Effector CD8-positive, alpha-beta T cell (primary cell): ENCODE data around the gene YTHDF2.
"Not testable (repeated sequence)": the region's sequence is repeated elsewhere in the genome, so short reads cannot be mapped to it uniquely, and the experiment has no call there.

Source experiments
- DNase-seq: peaks from one replicate; lab custom pipeline; 2025; lab: John Stamatoyannopoulos, UW

Gene YTHDF2

GRCh38 chr1:28759257-28759656 is 22.5 kb downstream of the YTHDF2 start:
- DNase-seq, result no peak

DNA sequence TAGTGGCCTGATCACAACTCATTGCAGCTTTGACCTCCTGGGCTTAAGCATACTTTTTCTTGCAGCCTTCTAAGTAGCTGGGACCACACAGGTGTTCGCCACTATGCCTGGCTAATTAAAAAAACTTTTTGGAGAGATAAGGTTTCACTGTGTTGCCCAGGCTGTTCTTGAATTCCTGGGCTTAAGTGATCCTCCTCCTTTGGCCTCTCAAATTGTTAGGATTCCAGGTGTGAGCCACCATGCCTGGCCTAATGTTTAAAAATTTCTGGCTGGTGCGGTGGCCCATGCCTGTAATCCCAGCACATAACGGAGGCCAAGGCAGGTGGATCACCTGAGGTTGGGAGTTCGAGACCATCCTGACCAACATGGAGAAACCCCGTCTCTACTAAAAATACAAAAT is 24.4 kb downstream of the YTHDF2 start:
- no peak for DNase-seq

DNA sequence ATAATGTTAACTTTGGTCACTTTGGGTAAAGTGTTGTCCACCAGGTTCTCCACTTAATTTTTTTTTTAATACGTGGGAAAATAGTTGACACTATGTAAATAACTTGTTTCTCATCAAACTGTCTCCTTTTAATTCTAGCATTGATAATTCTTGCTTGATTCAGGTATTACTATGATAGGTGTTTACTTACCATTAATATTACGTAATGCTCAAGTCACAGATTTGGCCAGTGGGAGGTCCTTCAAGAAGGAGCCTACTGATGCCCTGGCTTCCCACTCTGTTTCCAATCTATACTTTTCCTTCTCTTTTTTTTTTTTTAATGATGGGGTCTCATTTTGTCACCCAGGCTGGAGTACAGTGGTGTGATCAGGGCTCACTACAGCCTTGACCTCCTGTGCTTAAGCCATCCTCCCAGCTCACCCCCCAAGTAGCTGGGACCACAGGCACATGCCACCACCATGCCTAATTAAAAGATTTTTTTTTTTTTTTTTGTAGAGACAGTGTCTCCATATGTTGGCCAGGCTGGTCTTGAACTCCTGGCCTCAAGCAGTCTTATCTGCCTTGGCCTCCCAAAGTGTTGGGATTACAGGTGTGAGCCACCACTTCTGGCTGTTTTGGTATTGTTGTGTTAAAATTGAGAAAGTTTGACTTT is 29.9 kb downstream of the YTHDF2 start:
- DNase-seq, result no peak

DNA sequence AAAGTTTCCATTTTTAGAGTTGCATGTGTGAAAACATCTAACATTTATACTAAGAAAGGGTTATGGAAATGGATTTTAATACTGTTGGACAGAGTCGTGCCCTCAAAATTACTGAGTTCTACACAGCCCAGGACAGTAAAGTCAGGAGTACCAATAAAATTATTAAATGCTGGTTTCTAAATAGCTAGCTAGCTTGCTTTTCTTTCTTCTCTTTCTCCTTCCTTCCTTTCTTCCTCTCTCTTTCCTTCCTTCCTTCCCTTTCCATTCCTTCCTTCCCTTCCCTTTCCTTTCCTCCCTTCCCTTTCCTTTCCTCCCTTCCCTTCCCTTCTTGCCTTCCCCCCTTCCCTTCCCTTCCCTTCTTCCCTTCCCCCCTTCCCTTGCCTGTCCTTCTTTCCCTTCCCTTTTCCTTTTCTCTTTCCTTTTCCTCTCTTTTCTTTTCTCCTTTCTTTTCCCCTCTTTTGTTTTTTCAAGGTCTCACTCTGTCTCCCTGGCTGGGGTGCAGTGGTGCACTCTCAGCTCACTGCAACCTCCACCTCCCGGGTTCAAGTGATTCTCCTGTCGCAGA is 33.9 kb downstream of the YTHDF2 start:
- no peak for DNase-seq

DNA sequence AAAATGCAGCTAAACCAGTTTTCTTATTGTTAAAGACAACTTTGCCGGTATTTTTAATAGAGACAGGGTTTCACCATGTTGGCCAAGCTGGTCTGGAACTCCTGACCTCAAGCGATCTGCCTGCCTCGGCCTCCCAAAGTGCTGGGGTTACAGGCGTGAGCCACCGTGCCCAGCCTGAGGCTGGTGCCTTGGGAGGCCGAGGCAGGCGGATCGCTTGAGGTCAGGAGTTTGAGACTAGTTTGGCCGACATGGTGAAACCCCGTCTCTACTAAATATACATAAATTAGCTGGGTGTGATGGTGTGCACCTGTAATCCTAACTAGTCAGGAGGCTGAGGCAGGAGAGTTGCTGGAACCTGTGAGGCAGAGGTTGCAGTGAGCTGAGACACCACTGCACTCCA is 35.2 kb downstream of the YTHDF2 start:
- not testable (repeated sequence) for DNase-seq

GRCh38 chr1:28773105-28773504 is 36.4 kb downstream of the YTHDF2 start:
- no peak for DNase-seq

DNA sequence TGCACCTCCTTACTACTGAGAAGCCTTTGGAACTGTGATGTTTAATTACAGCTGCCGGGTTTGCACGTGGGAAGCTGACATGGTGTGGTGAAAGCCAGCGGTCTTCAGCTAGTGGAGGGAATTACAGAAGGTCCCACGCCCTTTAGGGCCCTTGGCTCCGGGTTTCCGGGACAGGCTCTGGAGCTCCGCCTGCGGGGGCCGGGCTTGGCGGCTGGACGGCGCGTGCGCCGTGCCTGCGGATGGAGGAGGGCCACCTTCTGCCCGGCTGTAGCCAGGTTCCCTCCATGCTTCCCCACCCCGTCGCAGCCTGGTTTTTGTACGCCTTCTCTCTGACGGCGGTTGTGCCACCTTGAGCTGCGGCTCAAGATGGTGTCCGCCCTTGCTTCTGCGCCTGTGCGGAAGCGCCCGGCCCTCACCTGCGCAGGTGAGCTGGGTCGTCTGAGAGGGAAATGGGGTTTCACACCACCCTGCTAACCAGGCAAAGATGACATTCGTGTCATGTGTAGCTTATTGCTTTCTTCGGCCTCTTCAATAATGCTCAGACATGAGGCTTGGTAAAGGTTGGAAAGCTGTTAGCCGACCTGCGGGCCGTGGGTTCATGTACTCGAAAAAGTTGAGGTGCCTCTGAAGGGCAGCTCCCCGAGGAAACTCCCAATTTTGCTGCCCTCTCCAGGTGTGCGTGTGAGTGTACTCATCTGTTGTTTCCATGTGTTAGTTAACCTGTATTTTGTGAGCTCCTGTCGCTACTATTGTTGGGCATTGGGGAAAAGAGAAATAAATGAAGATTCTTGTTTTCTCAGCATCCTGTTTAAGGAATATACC is 38.6 kb downstream of the YTHDF2 start:
- peak; percentile 50 for DNase-seq

DNA sequence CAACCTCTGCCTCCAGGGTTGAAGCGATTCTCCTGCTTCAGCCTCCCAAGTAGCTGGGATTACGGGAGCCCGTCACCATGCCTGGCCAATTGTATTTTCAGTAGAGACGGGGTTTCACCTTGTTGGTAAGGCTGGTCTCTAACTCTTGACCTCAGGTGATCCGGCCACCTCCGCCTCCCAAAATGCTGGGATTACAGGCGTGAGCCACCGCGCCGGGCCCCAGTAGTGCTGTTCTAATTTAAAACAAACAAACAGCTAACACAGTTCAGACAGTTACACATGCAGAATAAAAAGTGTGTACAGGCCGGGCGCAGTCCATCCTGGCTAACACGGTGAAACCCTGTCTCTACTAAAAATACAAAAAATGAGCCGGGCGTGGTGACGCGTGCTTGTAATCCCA is 39.6 kb downstream of the YTHDF2 start:
- DNase-seq, result no peak

DNA sequence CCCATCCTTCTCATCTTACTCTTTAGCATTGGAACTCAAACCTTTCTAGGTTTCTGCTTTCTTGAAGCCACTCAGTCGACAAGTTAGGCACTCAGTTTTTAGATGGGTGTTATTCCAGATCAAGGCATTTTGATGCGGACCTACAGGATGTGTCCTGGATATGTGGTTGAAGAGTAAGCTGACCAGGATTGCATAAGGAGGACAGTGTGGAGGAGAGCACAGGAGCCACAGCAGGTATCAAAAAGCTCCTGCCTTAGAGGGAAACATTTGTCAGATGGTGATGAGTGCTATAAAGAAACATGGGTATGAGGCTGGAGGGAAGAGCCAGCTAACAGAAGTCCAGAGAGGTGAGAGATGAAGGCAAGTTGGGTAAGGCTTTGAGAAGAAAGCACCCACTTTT is 41.3 kb downstream of the YTHDF2 start:
- DNase-seq, result no peak

- no peak for DNase-seq
Observed at GRCh38 chr1:28779751-28780408, 43.1 kb downstream of the YTHDF2 start.

DNA sequence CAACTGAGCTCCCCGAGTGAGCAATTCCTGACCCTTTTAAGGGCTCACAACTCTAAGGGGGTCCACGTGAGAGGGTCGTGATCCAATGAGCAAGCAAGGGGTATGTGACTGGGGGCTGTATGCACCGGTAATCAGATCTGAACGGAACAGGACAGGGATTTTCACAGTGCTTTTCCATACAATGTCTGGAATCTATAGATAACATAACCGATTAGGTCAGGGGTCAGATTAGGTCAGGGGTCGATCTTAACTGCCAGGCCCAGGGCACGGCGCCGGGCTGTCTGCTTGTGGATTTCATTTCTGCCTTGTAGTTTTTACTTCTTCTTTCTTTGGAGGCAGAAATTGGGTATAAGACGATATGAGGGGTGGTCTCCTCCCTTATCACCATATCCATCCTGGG is 44.6 kb downstream of the YTHDF2 start:
- DNase-seq, result no peak

GRCh38 chr1:28782011-28782410 is 45.3 kb downstream of the YTHDF2 start:
- DNase-seq, result no peak

DNA sequence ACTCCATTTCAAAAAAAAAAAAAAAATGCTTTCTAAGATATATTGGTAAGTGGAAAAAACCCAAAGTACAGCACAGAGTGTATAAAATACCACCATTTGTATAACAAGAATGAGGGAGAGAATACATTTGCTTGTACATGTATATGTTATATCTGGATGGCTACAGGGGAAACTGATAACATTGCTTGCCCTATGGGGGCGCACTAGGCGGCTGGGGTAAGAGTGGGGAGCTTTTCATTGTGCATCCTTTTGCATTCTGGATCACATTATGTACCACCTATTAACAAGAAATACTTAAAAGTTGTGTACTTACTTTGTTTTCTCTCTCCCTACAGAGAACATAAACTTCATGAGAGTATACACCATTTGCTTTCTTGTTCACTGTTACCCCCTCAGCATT is 46.6 kb downstream of the YTHDF2 start:
- DNase-seq, result no peak

- DNase-seq, result no peak
Observed at GRCh38 chr1:28789412-28789811, 52.7 kb downstream of the YTHDF2 start.

- no peak for DNase-seq
Observed at GRCh38 chr1:28789816-28790215, 53.1 kb downstream of the YTHDF2 start.

- no peak for DNase-seq
Observed at GRCh38 chr1:28790377-28791035, 53.8 kb downstream of the YTHDF2 start.

DNA sequence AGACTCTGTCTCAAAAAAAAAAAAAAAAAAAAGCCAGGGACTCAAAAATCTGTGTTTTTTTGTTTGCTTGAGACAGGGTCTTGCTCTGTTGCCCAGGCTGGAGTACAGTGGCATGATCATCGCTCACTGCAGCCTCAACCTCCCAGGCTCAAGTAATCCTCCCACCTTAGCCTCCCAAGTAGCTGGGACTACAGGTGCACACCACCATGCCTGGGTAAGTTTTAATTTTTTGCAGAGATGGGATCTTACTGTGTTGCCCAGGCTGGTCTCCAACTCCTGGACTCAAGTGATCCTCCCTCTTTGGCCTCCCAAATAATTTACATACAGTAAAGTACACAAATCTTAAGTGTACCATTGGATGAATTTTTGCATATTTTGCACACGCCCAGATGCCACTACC is 55.2 kb downstream of the YTHDF2 start:
- DNase-seq, result not testable (repeated sequence)

GRCh38 chr1:28792644-28793121 is 55.9 kb downstream of the YTHDF2 start:
- no peak for DNase-seq

DNA sequence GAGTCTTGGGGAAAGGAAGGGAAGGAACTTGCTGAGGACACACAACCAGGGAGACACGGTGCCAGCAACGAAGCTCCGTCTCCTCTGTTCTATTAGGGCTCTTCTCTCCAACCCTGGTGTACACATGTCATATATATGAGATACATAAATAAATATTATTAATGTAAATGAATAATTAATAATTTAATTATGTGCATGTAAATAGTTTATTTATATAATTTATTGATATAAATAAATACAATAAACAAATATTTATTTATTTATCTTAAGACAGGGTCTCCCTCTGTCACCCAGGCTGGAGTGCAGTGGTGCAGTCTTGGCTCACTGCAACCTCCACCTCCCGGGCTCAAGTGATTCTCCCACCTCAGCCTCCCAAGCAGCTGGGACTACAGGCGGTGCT is 57.8 kb downstream of the YTHDF2 start:
- DNase-seq, result not testable (repeated sequence)

DNA sequence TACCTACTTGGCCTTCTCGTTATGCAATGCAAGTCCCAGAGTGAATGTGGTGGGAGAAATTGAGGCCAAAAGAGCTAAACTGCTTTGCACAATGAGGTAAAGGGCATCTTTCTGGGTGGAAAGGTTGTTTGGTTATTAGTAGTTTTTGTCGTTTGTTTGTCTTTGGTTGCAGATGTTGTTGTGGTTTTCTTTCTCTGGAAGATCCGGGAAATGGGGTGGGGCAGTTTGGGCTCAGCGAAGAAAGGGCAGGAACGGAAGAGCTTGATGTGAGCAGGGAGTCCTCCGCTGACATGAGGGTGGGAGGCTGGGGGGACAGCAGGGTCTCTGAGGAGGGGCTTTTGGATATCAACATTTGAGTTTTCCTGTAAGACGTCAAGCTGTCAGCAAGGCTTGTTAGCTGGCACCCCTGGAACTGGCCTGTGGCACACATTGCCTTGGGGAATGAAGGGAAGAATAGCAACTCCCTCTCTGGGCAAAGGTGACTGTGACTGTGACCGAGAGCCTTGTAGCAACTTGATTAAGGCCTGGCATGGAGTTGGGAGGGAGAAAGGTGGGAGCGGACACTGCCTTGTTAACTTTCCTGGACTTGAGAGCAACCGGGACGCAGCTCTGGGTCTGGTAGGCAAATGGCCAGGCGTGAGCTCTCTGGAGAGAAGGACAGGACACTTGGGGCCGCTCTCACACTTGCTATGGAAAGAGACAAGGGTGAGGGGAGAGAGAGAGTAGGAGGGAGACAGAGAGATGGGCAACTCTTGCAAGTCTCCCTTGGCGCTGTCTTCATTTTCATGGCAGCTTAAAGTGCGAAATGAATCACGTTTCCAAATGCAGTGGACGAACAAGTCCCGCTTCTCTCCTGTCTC is 59.8 kb downstream of the YTHDF2 start:
- DNase-seq, result no peak

DNA sequence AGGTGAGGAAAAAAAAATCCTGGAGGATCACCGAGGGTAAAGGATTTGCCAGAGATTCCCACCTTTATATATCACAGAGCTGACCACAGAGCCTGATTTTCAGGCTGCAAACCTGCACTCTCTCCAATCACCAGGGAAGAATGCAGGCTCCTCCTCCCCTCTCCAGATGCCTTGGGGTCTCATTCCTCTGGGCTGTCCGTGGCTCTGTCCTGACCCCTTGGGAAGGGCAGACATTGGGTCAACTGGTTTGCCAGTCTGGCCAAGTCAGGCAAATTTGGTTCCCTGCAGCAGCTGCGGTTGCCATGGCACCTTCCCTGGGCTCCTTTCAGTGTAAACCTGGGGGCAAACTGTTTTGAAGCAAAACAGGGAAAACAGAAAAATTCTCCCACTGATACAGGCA is 63.6 kb downstream of the YTHDF2 start:
- no peak for DNase-seq
